K562 (cell line): ENCODE measurements around the gene MCCD1. TPM values are rescaled to one million over a fixed set of nuclear protein-coding genes. Genes with fewer than 3 reads are reported as not detected.

ENCODE experiments used
- CHD2 ChIP-seq: IDR thresholded peaks from 2 replicates; pipeline ENCODE4 v1.6.1; 2011; ENCODE audit warnings: low read depth, low read length
- EP400 ChIP-seq: fragments of 450-650 bp; IDR thresholded peaks from 2 replicates; pipeline ENCODE4 v1.6.1; 2017; ENCODE audit warnings: antibody characterized with exemption, mild to moderate bottlenecking, moderate library complexity
- ESRRB ChIP-seq: fragments of 250-450 bp; sonication (Bioruptor Pico); IDR thresholded peaks from 2 replicates; pipeline ENCODE4 v1.5.0; 2020; ENCODE audit warnings: mild to moderate bottlenecking, moderate library complexity, borderline replicate concordance
- FOXK1 ChIP-seq: sonication (generic); formaldehyde crosslinking; IDR thresholded peaks from 2 replicates; pipeline ENCODE4 v1.8.0; 2022; ENCODE audit warnings: missing genetic modification reagents, mild to moderate bottlenecking, borderline replicate concordance
- GTF2F1 ChIP-seq: IDR thresholded peaks from 2 replicates; pipeline ENCODE4 v1.6.1; 2011; ENCODE audit warnings: low read depth, low read length, improper control_type of control experiment
- MLX ChIP-seq, 2 experiments: fragments of 450-650 bp in 1 of 2; sonication (generic) in 1 of 2; formaldehyde crosslinking; conservative IDR thresholded peaks; 2 replicates each; pipeline versions ENCODE4 v1.4.0 to v1.8.1; 2020 to 2022; ENCODE audit warnings: mild to moderate bottlenecking in 1 of 2, missing genetic modification reagents in 1 of 2
- PYGO2 ChIP-seq: fragments of 450-650 bp; IDR thresholded peaks from 2 replicates; pipeline ENCODE4 v1.6.1; 2016; ENCODE audit warnings: mild to moderate bottlenecking, missing genetic modification characterization, moderate library complexity, missing compliant biosample characterization
- SMARCC2 ChIP-seq: fragments of 450-650 bp; IDR thresholded peaks from 2 replicates; pipeline ENCODE4 v1.6.1; 2017; ENCODE audit warnings: antibody characterized with exemption, moderate library complexity, mild to moderate bottlenecking, low read depth
- SOX6 ChIP-seq: fragments of 450-650 bp; IDR thresholded peaks from 2 replicates; pipeline ENCODE4 v1.6.1; 2014; ENCODE audit warnings: mild to moderate bottlenecking
- TFAP4 ChIP-seq: sonication (generic); formaldehyde crosslinking; IDR thresholded peaks from 2 replicates; pipeline ENCODE4 v1.8.0; 2022; ENCODE audit warnings: missing genetic modification reagents, mild to moderate bottlenecking, moderate library complexity, borderline replicate concordance
- ZBTB8A ChIP-seq: fragments of 450-650 bp; IDR thresholded peaks from 2 replicates; pipeline ENCODE4 v1.6.1; 2018; ENCODE audit warnings: mild to moderate bottlenecking, moderate library complexity; ENCODE audit not compliant: partially characterized antibody
- ZNF24 ChIP-seq: fragments of 450-650 bp; IDR thresholded peaks from 2 replicates; pipeline ENCODE4 v1.6.1; 2016
- ZNF318 ChIP-seq, 2 experiments: fragments of 450-650 bp; IDR thresholded peaks; 2 replicates each; pipeline ENCODE4 v1.6.1; 2016; ENCODE audit warnings: mild to moderate bottlenecking in 2 of 2, borderline replicate concordance in 1 of 2, low read depth in 1 of 2, moderate library complexity in 1 of 2
- ZNF347 ChIP-seq: fragments of 450-650 bp; formaldehyde crosslinking; IDR thresholded peaks from 2 replicates; pipeline ENCODE4 v1.4.0; 2020; ENCODE audit warnings: low read depth, mild to moderate bottlenecking, moderate library complexity
- ZNF584 ChIP-seq: fragments of 200-800 bp; sonication (Bioruptor generic); IDR thresholded peaks from 2 replicates; pipeline ENCODE4 v1.6.1; 2016; ENCODE audit warnings: low read depth, mild to moderate bottlenecking, missing genetic modification characterization, missing compliant biosample characterization
- polyA plus RNA-seq, 8 experiments: library from polyadenylated mRNA; depleted of rRNA in 4 of 8; stranded (reverse) in 5 of 8; unstranded in 3 of 8; fragments of >200 nt; fragmentation: Nextera tagmentation in 2 of 8; fragmentation: Illumina TruSeq in 1 of 8; extraction: Ambion mirVana in 2 of 8; extraction: Trizol in 1 of 8; gene quantifications; 2 replicates each; pipeline versions ENCODE4 v1.2.1 to v1.2.3, GENCODE V29; 2011 to 2014; ENCODE audit warnings: inconsistent platforms in 1 of 8, missing spikeins in 1 of 8
- total RNA-seq, 7 experiments: library from RNA; depleted of rRNA in 6 of 7; stranded (reverse); fragments of >200 nt in 6 of 7; fragmentation: Illumina TruSeq in 2 of 7; extraction: Trizol in 2 of 7; gene quantifications; 2 replicates each; pipeline versions ENCODE4 v1.2.1 to v1.2.3, GENCODE V29; 2011 to 2021; ENCODE audit warnings: low replicate concordance in 1 of 7
- TF ChIP-seq, protein P1 (sequence below): fragments of 450-650 bp; formaldehyde crosslinking; conservative IDR thresholded peaks from 2 replicates; pipeline ENCODE4 v1.4.0; 2022; ENCODE audit warnings: mild to moderate bottlenecking, missing genetic modification characterization

Gene MCCD1
- total and polyA plus RNA-seq, 9 of the 15 experiments (the other 6 are each of a cell fraction or from before 2014, with no cell fraction given): not detected

GRCh38 chr6:31546958-31547726 lies 18.4 kb downstream of the MCCD1 start, which contains the start of gene NFKBIL1 (continued):
- TF ChIP-seq ZNF318 (IDR thresholded peaks at IDR 0.05; ENCODE audit: borderline replicate concordance in 1 of 2, low read depth in 1 of 2) (no peak; a peak in 1 of 4 replicates), SMARCC2 (peak; percentile 25; the same call in 1 of the 2 replicates), PYGO2 (tag) (no peak), ZNF347 (CRISPR knock-in tag) (no peak), GTF2F1 (0 out of 2 replicates have a peak, but pooled peaks have one; percentile 26), TFAP4 (CRISPR knock-in tag) (peak; percentile 94), EP400 (peak; percentile 93), ESRRB (CRISPR knock-in tag) (0 out of 2 replicates have a peak, but pooled peaks have one; percentile 15), ZNF584 (CRISPR knock-in tag) (no peak), FOXK1 (no peak), CHD2 (no peak), ZNF24 (peak; percentile 29; the same call in 1 of the 2 replicates), SOX6 (peak; percentile 51; the same call in 1 of the 2 replicates), ZBTB8A (no peak), MLX (CRISPR knock-in tag; conservative IDR thresholded peaks at IDR 0.05) (no peak)
- TF ChIP-seq, protein P1, sequence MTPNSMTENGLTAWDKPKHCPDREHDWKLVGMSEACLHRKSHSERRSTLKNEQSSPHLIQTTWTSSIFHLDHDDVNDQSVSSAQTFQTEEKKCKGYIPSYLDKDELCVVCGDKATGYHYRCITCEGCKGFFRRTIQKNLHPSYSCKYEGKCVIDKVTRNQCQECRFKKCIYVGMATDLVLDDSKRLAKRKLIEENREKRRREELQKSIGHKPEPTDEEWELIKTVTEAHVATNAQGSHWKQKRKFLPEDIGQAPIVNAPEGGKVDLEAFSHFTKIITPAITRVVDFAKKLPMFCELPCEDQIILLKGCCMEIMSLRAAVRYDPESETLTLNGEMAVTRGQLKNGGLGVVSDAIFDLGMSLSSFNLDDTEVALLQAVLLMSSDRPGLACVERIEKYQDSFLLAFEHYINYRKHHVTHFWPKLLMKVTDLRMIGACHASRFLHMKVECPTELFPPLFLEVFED (CRISPR knock-in tag): no peak; the same call in 1 of the 2 replicates
